ENCODE data around the gene GYG1. TPM values are rescaled to one million over a fixed set of nuclear protein-coding genes. Genes with fewer than 3 reads are reported as not detected.
"Not testable (repeated sequence)": the region's sequence is repeated elsewhere in the genome, so short reads cannot be mapped to it uniquely, and the experiment has no call there.

The GYG1 gene
- total RNA-seq, 4 donors from 2014 or later, result 19.8 to 89.8 (median 35.3) TPM

GRCh38 chr3:148974726-148975125 is 16.6 kb upstream of the GYG1 start:
- intact Hi-C loops (cut with DNase I; ENCODE audit: low total_unique reads), result no loop called here
- no peaks in the 10 kb centered on the region for H3K9me3 ChIP-seq
- H3K36me3 ChIP-seq, result no peaks in the 10 kb centered on the region
- no peak for TF ChIP-seq POLR2A (IDR thresholded peaks at IDR 0.05)
- no peak for TF ChIP-seq POLR2AphosphoS5 (IDR thresholded peaks at IDR 0.05)
- no peak for TF ChIP-seq CTCF (IDR thresholded peaks at IDR 0.05)
- no peak for TF ChIP-seq EP300 (IDR thresholded peaks at IDR 0.05; ENCODE audit: low read depth)
- no peak overlapping the region for H3K4me3 ChIP-seq
- DNase-seq, result no peak
- 73% methylated on average over 2 of the region's 2 CpGs; no CpG with 5 or more reads in 1 of the 2 donors for WGBS, 2 donors (ENCODE audit: low coverage in 1 of 2)
- peaks cover 4% of the 10 kb centered on the region for H3K27me3 ChIP-seq
- in situ Hi-C loops (cut with MboI; ENCODE audit: low pct_ligation_motif_present in 1 of 4, low pct_unique_long_range_greater_than_20kb in 1 of 4, low sequenced_read_pairs in 3 of 4), result loop anchor here in 2 of 4 donors (25.0 kb wide), 2 partner anchors 138 to 513 kb away; no protein-coding TSS in a partner anchor
- peaks cover 0 to 10% (median 0%) of the 10 kb centered on the region in 4 donors for H3K4me1 ChIP-seq
- H3K27ac ChIP-seq, result peak overlapping the region in 2 of 4 donors; percentile 50 to 57

DNA sequence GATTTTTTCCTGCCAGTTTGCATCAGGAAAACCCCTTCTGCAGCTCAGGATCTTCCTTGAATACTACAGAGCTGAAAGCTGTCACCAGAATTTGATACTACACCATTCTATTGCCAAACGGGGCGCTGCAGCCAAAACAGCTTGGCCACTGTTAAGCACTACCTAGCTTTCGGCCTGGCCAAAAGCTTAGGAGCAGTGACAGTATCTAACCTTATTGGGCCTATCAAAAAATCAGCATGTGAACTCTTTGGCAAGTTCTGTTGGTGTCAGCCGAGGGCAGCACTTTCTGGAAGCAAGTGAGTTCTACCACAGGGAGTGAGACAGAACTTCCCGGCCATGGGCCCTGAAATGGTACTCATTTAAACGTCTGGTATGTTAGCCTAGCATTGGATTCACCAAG is 16.1 kb upstream of the GYG1 start:
- Histone ChIP-seq H3K4me1 (peaks cover 0 to 10% (median 0%) of the 10 kb centered on the region in 4 donors), H3K27ac (peak overlapping the region in 3 of 4 donors; percentile 34 to 57 (median 50)), H3K27me3 (peaks cover 4% of the 10 kb centered on the region), H3K36me3 (no peaks in the 10 kb centered on the region), H3K9me3 (no peaks in the 10 kb centered on the region), H3K4me3 (no peak overlapping the region)
- DNase-seq, result no peak
- intact Hi-C loops (cut with DNase I; ENCODE audit: low total_unique reads), result no loop called here
- TF ChIP-seq POLR2AphosphoS5 (IDR thresholded peaks at IDR 0.05) (no peak), CTCF (IDR thresholded peaks at IDR 0.05) (no peak), POLR2A (IDR thresholded peaks at IDR 0.05) (no peak), EP300 (IDR thresholded peaks at IDR 0.05; ENCODE audit: low read depth) (no peak)
- WGBS, 2 donors (ENCODE audit: low coverage in 1 of 2), result 68% methylated on average over 6 of the region's 6 CpGs; no CpG with 5 or more reads in 1 of the 2 donors
- in situ Hi-C loops (cut with MboI; ENCODE audit: low pct_ligation_motif_present in 1 of 4, low pct_unique_long_range_greater_than_20kb in 1 of 4, low sequenced_read_pairs in 3 of 4), result no loop called here

DNA sequence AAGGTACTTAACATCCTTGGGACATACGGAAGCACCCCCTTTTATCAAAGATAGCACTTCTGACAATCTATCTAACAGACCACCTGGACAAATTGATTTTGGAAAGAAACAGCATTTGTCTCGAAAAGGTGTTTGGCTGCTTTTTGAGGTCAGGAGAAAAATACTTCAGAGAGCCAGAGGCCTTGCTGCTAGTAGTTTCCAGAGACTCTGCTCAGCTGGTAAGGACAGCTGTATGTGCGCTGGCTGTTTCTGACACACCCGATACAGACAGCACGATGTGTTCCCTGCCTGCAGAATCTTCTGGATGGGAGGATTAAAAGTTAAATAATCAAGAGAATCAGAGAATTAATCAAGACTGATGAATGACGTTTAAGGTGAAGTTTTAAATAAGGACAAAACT is 15.6 kb upstream of the GYG1 start:
- Histone ChIP-seq H3K4me3 (no peak overlapping the region), H3K27ac (peak overlapping the region in 3 of 4 donors; percentile 34 to 57 (median 50)), H3K4me1 (peaks cover 0 to 10% (median 0%) of the 10 kb centered on the region in 4 donors), H3K36me3 (no peaks in the 10 kb centered on the region), H3K9me3 (no peaks in the 10 kb centered on the region), H3K27me3 (peaks cover 4% of the 10 kb centered on the region)
- in situ Hi-C loops (cut with MboI; ENCODE audit: low pct_ligation_motif_present in 1 of 4, low pct_unique_long_range_greater_than_20kb in 1 of 4, low sequenced_read_pairs in 3 of 4), result no loop called here
- 65 to 90% methylated on average over 2 to 6 of the region's 6 CpGs for WGBS, 2 donors (ENCODE audit: low coverage in 1 of 2)
- DNase-seq, result no peak
- intact Hi-C loops (cut with DNase I; ENCODE audit: low total_unique reads), result no loop called here
- TF ChIP-seq CTCF (IDR thresholded peaks at IDR 0.05) (no peak), POLR2A (IDR thresholded peaks at IDR 0.05) (no peak), EP300 (IDR thresholded peaks at IDR 0.05; ENCODE audit: low read depth) (no peak), POLR2AphosphoS5 (IDR thresholded peaks at IDR 0.05) (no peak)

DNA sequence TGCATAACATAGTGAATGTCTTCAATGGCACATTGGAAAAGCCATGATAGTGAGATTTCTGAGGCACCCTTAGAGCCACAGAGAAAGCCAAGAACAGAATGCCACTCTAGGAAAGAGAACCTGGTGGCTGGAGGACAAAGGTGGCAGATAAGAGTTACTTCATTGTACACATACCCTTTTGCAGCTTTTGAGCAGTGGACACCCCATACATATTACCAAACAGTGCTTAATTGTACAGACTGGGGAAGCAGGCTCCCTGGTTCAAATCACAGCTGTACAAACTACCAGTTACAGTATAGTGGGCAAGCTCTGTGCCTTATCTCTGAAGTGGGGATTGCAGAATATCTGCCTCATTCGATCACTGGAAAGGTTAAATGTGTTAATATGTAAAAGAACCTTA is 10.1 kb upstream of the GYG1 start:
- 82 to 88% methylated on average over 1 of the region's 1 CpG for WGBS, 2 donors (ENCODE audit: low coverage in 1 of 2)

DNA sequence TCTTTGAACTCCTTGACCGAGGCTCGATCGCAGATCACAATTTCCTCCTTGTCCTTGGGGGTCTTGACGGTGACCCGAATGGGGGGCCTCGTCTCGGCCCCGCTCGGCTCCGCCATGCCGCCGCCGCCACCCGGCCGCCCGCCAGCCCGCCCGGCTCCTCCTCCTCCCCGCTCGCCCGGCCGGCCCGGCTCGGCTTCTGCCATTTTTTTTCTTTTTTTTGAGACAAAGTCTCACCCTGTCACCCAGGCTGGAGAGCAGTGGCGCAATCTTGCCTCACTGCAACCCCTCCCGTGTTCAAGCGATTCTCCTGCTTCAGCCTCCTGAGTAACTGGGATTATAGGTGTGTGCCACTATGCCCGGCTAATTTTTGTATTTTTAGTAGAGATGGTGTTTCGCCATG is 3.8 kb upstream of the GYG1 start:
- in situ Hi-C loops (cut with MboI; ENCODE audit: low pct_ligation_motif_present in 1 of 4, low pct_unique_long_range_greater_than_20kb in 1 of 4, low sequenced_read_pairs in 3 of 4); H3K4me3 ChIP-seq; H3K36me3 ChIP-seq; H3K27me3 ChIP-seq; H3K9me3 ChIP-seq; intact Hi-C loops (cut with DNase I; ENCODE audit: low total_unique reads); H3K27ac ChIP-seq; DNase-seq: not testable (repeated sequence)
- 97% methylated on average over 29 of the region's 29 CpGs; no CpG with 5 or more reads in 1 of the 2 donors for WGBS, 2 donors (ENCODE audit: low coverage in 1 of 2)
- H3K4me1 ChIP-seq, result peaks cover 0 to 15% (median 5%) of the 10 kb centered on the region in 4 donors

More for the DNA sequence above, 10.1 kb upstream of the GYG1 start:
- Histone ChIP-seq H3K4me1 (no peaks in the 10 kb centered on the region), H3K27ac (no peak overlapping the region), H3K27me3 (peaks cover 4% of the 10 kb centered on the region), H3K4me3 (no peak overlapping the region), H3K9me3 (no peaks in the 10 kb centered on the region), H3K36me3 (no peaks in the 10 kb centered on the region)
- in situ Hi-C loops (cut with MboI; ENCODE audit: low pct_ligation_motif_present in 1 of 4, low pct_unique_long_range_greater_than_20kb in 1 of 4, low sequenced_read_pairs in 3 of 4) (no loop called here), intact Hi-C loops (cut with DNase I; ENCODE audit: low total_unique reads) (no loop called here)
- no peak for TF ChIP-seq POLR2AphosphoS5 (IDR thresholded peaks at IDR 0.05)
- no peak for TF ChIP-seq CTCF (IDR thresholded peaks at IDR 0.05)
- no peak for TF ChIP-seq POLR2A (IDR thresholded peaks at IDR 0.05)
- TF ChIP-seq EP300 (IDR thresholded peaks at IDR 0.05; ENCODE audit: low read depth), result no peak
- no peak for DNase-seq
